K562 (cell line): ENCODE measurements around the gene FLAD1. TPM values are rescaled to one million over a fixed set of nuclear protein-coding genes. Genes with fewer than 3 reads are reported as not detected.
A peak's percentile ranks its signal among the peaks of the same experiment; 100 is the strongest.

Experiments used
- ELF1 ChIP-seq: fragments of 200-800 bp; sonication (Bioruptor generic); IDR thresholded peaks from 2 replicates; pipeline ENCODE4 v1.6.1; 2016; ENCODE audit warnings: missing genetic modification characterization, missing compliant biosample characterization
- HDAC1 ChIP-seq, 2 experiments: fragments of 450-650 bp; IDR thresholded peaks; 2 replicates each; pipeline ENCODE4 v1.6.1; 2016 to 2017; ENCODE audit warnings: inconsistent platforms in 1 of 2, mild to moderate bottlenecking in 1 of 2, moderate library complexity in 1 of 2
- KLF1 ChIP-seq: fragments of 450-650 bp; IDR thresholded peaks from 2 replicates; pipeline ENCODE4 v1.6.1; 2016; ENCODE audit warnings: missing genetic modification characterization, missing compliant biosample characterization
- NFYB ChIP-seq: IDR thresholded peaks from 2 replicates; pipeline ENCODE4 v1.6.1; 2011; ENCODE audit warnings: mild to moderate bottlenecking, moderate library complexity; ENCODE audit not compliant: insufficient read length; ENCODE audit errors: extremely low read depth
- PRMT5 ChIP-seq: sonication (generic); formaldehyde crosslinking; IDR thresholded peaks from 2 replicates; pipeline ENCODE4 v1.5.0; 2020; ENCODE audit warnings: missing genetic modification reagents
- SMARCE1 ChIP-seq: fragments of 450-650 bp; IDR thresholded peaks from 2 replicates; pipeline ENCODE4 v1.7.1; 2016; ENCODE audit warnings: mild to moderate bottlenecking
- SMC3 ChIP-seq: conservative IDR thresholded peaks from 2 replicates; pipeline ENCODE4 v1.6.1; 2011; ENCODE audit warnings: low read depth, low read length, improper control_type of control experiment; ENCODE audit not compliant: insufficient read depth
- SP1 ChIP-seq: sonication (generic); formaldehyde crosslinking; IDR thresholded peaks from 2 replicates; pipeline ENCODE4 v1.8.1; 2022; ENCODE audit warnings: mild to moderate bottlenecking, missing genetic modification reagents
- TCF7 ChIP-seq: sonication (generic); IDR thresholded peaks from 2 replicates; pipeline ENCODE4 v1.6.1; 2016; ENCODE audit warnings: antibody characterized with exemption, borderline replicate concordance
- ZNF347 ChIP-seq: fragments of 450-650 bp; formaldehyde crosslinking; IDR thresholded peaks from 2 replicates; pipeline ENCODE4 v1.4.0; 2020; ENCODE audit warnings: low read depth, mild to moderate bottlenecking, moderate library complexity
- ZNF584 ChIP-seq: fragments of 200-800 bp; sonication (Bioruptor generic); IDR thresholded peaks from 2 replicates; pipeline ENCODE4 v1.6.1; 2016; ENCODE audit warnings: low read depth, mild to moderate bottlenecking, missing genetic modification characterization, missing compliant biosample characterization
- polyA plus RNA-seq, 8 experiments: library from polyadenylated mRNA; depleted of rRNA in 4 of 8; stranded (reverse) in 5 of 8; unstranded in 3 of 8; fragments of >200 nt; fragmentation: Nextera tagmentation in 2 of 8; fragmentation: Illumina TruSeq in 1 of 8; extraction: Ambion mirVana in 2 of 8; extraction: Trizol in 1 of 8; gene quantifications; 2 replicates each; pipeline versions ENCODE4 v1.2.1 to v1.2.3, GENCODE V29; 2011 to 2014; ENCODE audit warnings: inconsistent platforms in 1 of 8, missing spikeins in 1 of 8
- total RNA-seq, 7 experiments: library from RNA; depleted of rRNA in 6 of 7; stranded (reverse); fragments of >200 nt in 6 of 7; fragmentation: Illumina TruSeq in 2 of 7; extraction: Trizol in 2 of 7; gene quantifications; 2 replicates each; pipeline versions ENCODE4 v1.2.1 to v1.2.3, GENCODE V29; 2011 to 2021; ENCODE audit warnings: low replicate concordance in 1 of 7
- TF ChIP-seq, protein P1 (sequence below): fragments of 450-650 bp; IDR thresholded peaks from 2 replicates; pipeline ENCODE4 v1.6.1; 2016; ENCODE audit warnings: low read depth, mild to moderate bottlenecking, moderate library complexity
- TF ChIP-seq, protein P2 (sequence below): sonication (generic); formaldehyde crosslinking; IDR thresholded peaks from 2 replicates; pipeline ENCODE4 v1.8.0; 2022; ENCODE audit warnings: mild to moderate bottlenecking, missing genetic modification reagents
- TF ChIP-seq, protein P3 (sequence below), 2 experiments: fragments of 450-650 bp; formaldehyde crosslinking in 1 of 2; IDR thresholded peaks; 2 replicates each; pipeline versions ENCODE4 v1.4.0 to v1.6.1; 2014 to 2020; ENCODE audit warnings: mild to moderate bottlenecking in 2 of 2, borderline replicate concordance in 1 of 2, low read depth in 1 of 2

Gene FLAD1
- total and polyA plus RNA-seq, 9 of the 15 experiments (the other 6 are each of a cell fraction or from before 2014, with no cell fraction given), result 24.9 to 85.8 (median 67.0) TPM

DNA sequence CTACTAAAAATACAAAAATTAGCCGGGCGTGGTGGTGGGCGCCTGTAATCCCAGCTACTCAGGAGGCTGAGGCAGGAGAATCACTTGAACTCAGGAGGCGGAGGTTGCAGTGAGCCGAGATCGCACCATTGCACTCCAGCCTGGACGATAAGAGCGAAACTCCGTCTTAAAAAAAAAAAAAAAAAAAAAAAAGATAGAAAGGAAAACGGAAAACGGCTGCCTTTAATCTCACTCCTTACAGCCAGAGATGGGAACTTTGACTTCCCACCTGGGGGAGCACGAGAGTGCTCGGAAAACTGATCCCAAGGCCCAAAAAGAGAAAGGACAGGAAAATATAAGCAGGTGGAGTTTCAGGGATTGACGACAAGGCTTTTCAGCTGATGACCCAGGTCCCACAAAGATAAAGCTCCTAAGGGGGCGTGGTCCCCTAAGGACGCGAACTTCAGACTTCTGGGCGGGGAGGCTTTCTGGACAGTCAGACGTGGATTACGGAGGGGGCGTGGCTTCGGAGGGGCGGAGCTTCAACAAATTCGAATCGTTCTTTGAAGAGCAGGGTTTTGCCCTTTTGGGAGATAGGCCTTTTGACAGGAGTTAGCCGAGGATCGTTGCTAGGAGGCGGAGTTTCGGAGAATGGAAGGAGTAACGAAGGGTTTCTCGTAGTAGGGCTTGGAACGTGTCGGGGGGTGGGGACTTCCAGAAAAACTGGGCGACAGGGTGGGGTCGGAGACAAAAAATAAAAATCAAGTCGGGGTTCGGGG lies 9.6 kb upstream of the FLAD1 start (continued):
- TF ChIP-seq, protein P1, sequence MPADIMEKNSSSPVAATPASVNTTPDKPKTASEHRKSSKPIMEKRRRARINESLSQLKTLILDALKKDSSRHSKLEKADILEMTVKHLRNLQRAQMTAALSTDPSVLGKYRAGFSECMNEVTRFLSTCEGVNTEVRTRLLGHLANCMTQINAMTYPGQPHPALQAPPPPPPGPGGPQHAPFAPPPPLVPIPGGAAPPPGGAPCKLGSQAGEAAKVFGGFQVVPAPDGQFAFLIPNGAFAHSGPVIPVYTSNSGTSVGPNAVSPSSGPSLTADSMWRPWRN, result 0 out of 2 replicates have a peak, but pooled peaks have one; percentile 15
- TF ChIP-seq ELF1 (tag) (no peak), KLF1 (tag) (no peak), TCF7 (no peak), NFYB (no peak), HDAC1 (IDR thresholded peaks at IDR 0.05) (peak in 1 of 2 experiments; percentile 71; a peak in 1 of 4 replicates), ZNF347 (CRISPR knock-in tag) (no peak), ZNF584 (no peak), SMC3 (no peak), SP1 (CRISPR knock-in tag) (peak; percentile 91), PRMT5 (CRISPR knock-in tag) (no peak), SMARCE1 (peak; percentile 68; the same call in 1 of the 2 replicates)
- TF ChIP-seq, protein P2, sequence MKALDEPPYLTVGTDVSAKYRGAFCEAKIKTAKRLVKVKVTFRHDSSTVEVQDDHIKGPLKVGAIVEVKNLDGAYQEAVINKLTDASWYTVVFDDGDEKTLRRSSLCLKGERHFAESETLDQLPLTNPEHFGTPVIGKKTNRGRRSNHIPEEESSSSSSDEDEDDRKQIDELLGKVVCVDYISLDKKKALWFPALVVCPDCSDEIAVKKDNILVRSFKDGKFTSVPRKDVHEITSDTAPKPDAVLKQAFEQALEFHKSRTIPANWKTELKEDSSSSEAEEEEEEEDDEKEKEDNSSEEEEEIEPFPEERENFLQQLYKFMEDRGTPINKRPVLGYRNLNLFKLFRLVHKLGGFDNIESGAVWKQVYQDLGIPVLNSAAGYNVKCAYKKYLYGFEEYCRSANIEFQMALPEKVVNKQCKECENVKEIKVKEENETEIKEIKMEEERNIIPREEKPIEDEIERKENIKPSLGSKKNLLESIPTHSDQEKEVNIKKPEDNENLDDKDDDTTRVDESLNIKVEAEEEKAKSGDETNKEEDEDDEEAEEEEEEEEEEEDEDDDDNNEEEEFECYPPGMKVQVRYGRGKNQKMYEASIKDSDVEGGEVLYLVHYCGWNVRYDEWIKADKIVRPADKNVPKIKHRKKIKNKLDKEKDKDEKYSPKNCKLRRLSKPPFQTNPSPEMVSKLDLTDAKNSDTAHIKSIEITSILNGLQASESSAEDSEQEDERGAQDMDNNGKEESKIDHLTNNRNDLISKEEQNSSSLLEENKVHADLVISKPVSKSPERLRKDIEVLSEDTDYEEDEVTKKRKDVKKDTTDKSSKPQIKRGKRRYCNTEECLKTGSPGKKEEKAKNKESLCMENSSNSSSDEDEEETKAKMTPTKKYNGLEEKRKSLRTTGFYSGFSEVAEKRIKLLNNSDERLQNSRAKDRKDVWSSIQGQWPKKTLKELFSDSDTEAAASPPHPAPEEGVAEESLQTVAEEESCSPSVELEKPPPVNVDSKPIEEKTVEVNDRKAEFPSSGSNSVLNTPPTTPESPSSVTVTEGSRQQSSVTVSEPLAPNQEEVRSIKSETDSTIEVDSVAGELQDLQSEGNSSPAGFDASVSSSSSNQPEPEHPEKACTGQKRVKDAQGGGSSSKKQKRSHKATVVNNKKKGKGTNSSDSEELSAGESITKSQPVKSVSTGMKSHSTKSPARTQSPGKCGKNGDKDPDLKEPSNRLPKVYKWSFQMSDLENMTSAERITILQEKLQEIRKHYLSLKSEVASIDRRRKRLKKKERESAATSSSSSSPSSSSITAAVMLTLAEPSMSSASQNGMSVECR (CRISPR knock-in tag), result no peak
- TF ChIP-seq, protein P3, sequence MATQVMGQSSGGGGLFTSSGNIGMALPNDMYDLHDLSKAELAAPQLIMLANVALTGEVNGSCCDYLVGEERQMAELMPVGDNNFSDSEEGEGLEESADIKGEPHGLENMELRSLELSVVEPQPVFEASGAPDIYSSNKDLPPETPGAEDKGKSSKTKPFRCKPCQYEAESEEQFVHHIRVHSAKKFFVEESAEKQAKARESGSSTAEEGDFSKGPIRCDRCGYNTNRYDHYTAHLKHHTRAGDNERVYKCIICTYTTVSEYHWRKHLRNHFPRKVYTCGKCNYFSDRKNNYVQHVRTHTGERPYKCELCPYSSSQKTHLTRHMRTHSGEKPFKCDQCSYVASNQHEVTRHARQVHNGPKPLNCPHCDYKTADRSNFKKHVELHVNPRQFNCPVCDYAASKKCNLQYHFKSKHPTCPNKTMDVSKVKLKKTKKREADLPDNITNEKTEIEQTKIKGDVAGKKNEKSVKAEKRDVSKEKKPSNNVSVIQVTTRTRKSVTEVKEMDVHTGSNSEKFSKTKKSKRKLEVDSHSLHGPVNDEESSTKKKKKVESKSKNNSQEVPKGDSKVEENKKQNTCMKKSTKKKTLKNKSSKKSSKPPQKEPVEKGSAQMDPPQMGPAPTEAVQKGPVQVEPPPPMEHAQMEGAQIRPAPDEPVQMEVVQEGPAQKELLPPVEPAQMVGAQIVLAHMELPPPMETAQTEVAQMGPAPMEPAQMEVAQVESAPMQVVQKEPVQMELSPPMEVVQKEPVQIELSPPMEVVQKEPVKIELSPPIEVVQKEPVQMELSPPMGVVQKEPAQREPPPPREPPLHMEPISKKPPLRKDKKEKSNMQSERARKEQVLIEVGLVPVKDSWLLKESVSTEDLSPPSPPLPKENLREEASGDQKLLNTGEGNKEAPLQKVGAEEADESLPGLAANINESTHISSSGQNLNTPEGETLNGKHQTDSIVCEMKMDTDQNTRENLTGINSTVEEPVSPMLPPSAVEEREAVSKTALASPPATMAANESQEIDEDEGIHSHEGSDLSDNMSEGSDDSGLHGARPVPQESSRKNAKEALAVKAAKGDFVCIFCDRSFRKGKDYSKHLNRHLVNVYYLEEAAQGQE (IDR thresholded peaks at IDR 0.05; ENCODE audit: borderline replicate concordance), result no peak; the same call in 1 of the 2 replicates
- TF ChIP-seq, protein P3 (CRISPR knock-in tag; IDR thresholded peaks at IDR 0.05; ENCODE audit: low read depth), result no peak
